Melanocyte of skin (primary cell): ENCODE results near the gene SMIM22. TPM values are rescaled to one million over a fixed set of nuclear protein-coding genes. Genes with fewer than 3 reads are reported as not detected.

Experiments used
- small RNA-seq, 2 donors: library from RNA; depleted of rRNA; stranded (forward); fragments of <200 nt; gene quantifications; one replicate each; pipeline ENCODE3, GENCODE V24; 2012
- total RNA-seq, 2 donors: library from RNA; depleted of rRNA; stranded (reverse); fragments of >200 nt; gene quantifications; 2 replicates each; pipeline ENCODE4 v1.2.3, GENCODE V29; 2012

SMIM22 gene, protein sequence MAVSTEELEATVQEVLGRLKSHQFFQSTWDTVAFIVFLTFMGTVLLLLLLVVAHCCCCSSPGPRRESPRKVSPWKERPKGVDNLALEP
- total RNA-seq: not detected

DNA sequence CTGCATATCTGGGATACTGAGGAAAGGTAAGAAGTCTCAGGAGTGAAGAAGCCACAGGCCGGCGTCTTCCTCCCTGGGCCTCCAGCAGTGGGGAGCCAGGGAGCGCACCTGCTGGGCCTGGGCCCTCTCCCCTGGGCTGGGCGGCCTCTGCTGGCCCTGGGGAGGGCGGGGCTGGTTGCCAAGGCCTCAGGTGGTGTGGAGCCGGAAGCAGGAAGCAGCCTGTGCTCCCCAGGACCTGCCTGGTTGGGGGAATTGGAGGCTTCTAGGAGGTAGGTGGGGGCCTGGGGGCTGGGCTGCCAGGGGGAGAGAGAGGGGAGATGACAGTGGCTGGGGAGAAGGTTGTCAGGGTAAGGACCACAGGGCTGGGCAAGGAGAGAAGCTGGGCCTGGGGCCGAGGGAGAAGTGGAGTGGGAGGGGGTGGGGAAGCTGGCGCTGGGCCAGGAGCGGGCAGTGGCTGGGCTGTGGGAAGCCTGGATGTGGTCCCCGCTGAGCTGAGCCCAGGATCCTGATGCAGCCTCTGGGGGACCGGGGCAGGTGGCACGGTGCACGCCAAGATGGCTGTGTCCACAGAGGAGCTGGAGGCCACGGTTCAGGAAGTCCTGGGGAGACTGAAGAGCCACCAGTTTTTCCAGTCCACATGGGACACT lies at the start of gene SMIM22:
Gene SMIM22, plus strand, starts transcription at position 189 of the 647 bp plus-strand sequence. Its CDS starts 366 bp downstream, at position 555.

DNA sequence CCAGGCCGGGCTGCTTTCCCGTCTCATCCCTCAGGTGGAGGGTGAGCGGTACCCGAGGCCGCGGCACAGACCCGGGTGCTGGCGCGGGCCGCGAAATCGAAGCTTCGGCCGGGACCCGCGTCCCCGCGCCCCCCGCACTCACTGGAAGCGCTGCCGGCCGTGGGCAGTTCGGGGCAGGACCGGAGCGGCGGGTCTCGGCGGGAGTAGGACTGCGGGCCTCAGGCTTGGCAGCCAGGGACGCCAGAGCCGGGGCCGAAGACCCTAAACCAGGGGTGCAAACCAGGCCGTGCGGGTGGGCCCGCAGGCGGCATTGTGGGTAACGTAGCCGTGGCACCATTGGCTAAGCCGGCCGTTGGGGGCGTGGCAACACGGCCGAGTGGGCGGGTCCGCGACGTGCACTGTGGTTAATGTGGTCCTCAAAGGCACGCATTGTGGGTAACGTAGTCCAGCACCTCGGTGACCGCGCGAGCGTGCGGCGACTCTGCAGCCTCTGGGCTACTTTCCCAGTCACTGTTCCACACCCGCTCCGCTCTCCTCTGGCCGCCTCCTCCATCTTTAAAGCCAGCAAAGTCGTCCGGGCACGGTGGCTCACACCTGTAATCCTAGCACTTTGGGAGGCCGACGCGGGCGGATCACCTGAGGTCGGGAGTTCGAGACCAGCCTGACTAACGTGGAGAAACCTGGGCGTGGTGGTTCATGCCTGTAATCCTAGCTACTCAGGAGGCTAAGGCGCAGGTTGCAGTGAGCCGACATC lies 28.1 kb upstream of the SMIM22 start, which contains the start of gene ZNF500:
Gene ZNF500, minus strand, starts transcription at position 288 of the 754 bp plus-strand sequence. CDS start 1,184 bp downstream, outside the sequence.

DNA sequence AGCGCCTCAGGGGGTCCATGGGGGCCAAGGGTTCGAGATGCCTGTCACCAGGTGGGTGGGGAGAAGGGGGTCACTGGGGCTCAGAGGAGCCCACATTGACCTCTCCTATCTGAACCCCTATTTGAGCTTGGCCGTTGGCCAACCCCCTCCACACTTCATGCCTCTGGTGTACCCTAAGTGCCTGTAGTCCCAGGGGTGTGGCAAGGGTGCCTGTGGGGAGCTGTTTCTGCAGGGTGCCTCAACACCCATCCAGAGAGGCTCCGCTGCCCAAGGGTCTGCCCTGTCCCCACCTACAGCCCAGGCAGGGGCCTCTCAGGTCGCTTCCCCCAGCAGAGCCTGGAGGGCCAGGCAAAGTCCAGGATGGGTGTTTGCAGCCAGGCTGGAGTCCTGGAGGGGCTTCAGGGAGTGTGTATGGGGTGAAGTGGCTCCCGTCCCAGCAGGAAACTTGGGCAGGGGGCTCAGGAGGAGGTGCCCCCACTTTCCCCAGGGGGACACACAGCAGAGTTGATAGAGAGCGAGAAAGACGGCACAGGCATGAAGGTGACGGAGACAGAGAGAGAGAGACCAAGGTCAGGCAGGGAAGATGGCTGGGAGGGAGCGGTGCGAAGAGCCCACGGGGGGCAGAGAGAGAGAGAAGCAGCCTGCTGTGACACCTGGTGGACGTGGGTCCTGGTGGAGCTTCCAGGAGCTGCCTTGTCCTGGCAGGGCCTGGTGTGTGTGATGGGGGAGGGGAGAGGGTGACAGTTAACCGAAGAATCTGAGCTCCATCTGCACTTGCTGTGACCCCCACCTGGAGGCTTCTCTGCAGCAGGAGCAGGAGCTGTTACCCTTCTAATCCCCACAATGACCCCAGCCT lies 7.3 kb upstream of the SMIM22 start, which contains the start of gene SEPTIN12:
Gene SEPTIN12, minus strand, starts transcription at position 719 of the 856 bp plus-strand sequence. Its CDS starts 700 bp downstream, at position 19.

DNA sequence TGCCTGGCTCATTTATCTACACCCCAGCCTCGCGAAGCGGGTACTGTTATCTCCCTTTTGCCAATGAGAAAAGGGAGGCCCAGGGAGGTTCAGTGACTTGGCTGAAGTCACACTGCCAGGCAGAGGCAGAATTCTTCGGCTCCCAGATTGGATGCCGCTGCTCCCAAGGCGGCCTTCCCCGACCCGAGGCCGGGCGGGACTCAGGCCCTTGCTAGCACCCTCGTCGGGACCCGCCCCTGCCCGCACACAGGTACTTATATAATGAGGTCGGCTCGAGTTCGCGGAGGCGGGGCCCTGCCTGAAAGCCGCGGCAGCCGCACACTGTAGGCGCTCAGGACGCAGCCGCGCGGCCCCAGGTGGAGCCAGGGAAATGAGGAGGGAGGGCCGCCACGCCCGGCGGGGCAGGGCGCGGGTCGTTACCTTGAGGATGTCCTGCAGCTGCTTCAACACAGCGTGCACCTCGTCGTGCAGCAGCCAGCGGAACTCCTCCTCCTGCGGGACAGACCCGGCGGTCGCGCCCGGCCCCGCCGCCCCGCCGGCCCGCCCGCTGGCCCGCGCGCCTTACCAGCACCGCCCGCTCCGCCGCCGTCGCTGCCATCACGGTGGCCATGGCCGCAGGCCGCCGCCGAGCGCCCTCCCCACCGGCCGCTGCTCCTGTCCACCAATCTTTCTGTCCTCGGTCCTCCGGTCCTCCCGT lies 6.9 kb downstream of the SMIM22 start, which contains the start of gene ROGDI:
Gene ROGDI, minus strand, starts transcription at position 672 of the 697 bp plus-strand sequence. Its CDS starts 62 bp downstream, at position 610.

Small RNA genes within 50 kb of the gene (small RNA-seq; reads per million reads assigned to genes)
- 0 reads per million in 2 donors for gene RF00017

Other genes with a start within 250 kb of the SMIM22 start
- not detected for gene C16orf96, start 239.0 kb upstream of the SMIM22 start, total RNA-seq
- 10 to 100 TPM in 1 of 2 donors, 1 to 10 TPM in 1; 6.5 to 13.0 TPM for gene UBALD1, start 180.5 kb upstream of the SMIM22 start, total RNA-seq
- gene MGRN1, start 170.5 kb upstream of the SMIM22 start, total RNA-seq: 10 to 100 TPM; 49.0 to 76.4 TPM
- gene NUDT16L1, start 101.8 kb upstream of the SMIM22 start, total RNA-seq: 10 to 100 TPM; 21.3 TPM
- gene ANKS3, start 61.1 kb upstream of the SMIM22 start, total RNA-seq: 10 to 100 TPM; 12.7 to 14.5 TPM
- under 1 TPM; under 0.01 to 0.33 TPM for gene DNAAF8, start 60.8 kb upstream of the SMIM22 start, total RNA-seq
- 10 to 100 TPM; 11.3 to 11.4 TPM for gene ZNF500, start 28.2 kb upstream of the SMIM22 start, total RNA-seq
- not detected for gene SEPTIN12, start 7.0 kb upstream of the SMIM22 start, total RNA-seq
- 10 to 100 TPM; 12.7 to 17.3 TPM for gene ROGDI, start 7.3 kb downstream of the SMIM22 start, total RNA-seq
- 10 to 100 TPM; 39.6 to 48.6 TPM for gene GLYR1, start 51.9 kb downstream of the SMIM22 start, total RNA-seq
- gene UBN1, start 52.1 kb downstream of the SMIM22 start, total RNA-seq: 10 to 100 TPM; 26.6 to 29.9 TPM
- gene PPL, start 141.8 kb downstream of the SMIM22 start, total RNA-seq: under 1 TPM; under 0.01 to 0.33 TPM
- gene SEC14L5, start 163.0 kb downstream of the SMIM22 start, total RNA-seq: under 1 TPM in 1 of 2 donors, not detected in 1; 0.34 TPM
- 10 to 100 TPM; 23.3 to 35.8 TPM for gene NAGPA, start 238.6 kb downstream of the SMIM22 start, total RNA-seq